Measurements from ENCODE around the gene DDIT4. TPM values are rescaled to one million over a fixed set of nuclear protein-coding genes. Genes with fewer than 3 reads are reported as not detected.

Gene DDIT4
- total and polyA plus RNA-seq, 9 of the 15 experiments (the other 6 are each of a cell fraction or from before 2014, with no cell fraction given): 8.2 to 675 (median 159) TPM

GRCh38 chr10:72272689-72273409, 875 bp upstream of the DDIT4 start (continued):
- TF ChIP-seq GTF2E2 (tag; IDR thresholded peaks at IDR 0.05): peak; percentile 74; the same call in 1 of the 2 replicates
- peak; percentile 95 for TF ChIP-seq TFAP4 (CRISPR knock-in tag; IDR thresholded peaks at IDR 0.05; ENCODE audit: borderline replicate concordance)
- no peak for TF ChIP-seq ZNF318 (IDR thresholded peaks at IDR 0.05; ENCODE audit: borderline replicate concordance in 1 of 2, low read depth in 1 of 2)
- TF ChIP-seq HNRNPH1 (optimal IDR thresholded peaks at IDR 0.05; ENCODE audit: low read depth, low read length): no peak
- TF ChIP-seq ZFP91 (CRISPR knock-in tag; IDR thresholded peaks at IDR 0.05): peak; percentile 62; the same call in 1 of the 2 replicates
- peak; percentile 4; the same call in 1 of the 2 replicates for TF ChIP-seq ZNF384 (IDR thresholded peaks at IDR 0.05; ENCODE audit: low read depth, low read length)
- TF ChIP-seq MAZ (CRISPR knock-in tag; conservative IDR thresholded peaks at IDR 0.05 in 1 of 2, IDR thresholded peaks at IDR 0.05 in 1 of 2): peak; percentile 87 to 97
- no peak for TF ChIP-seq ZNF224 (CRISPR knock-in tag; IDR thresholded peaks at IDR 0.05)
- TF ChIP-seq ZNF133 (CRISPR knock-in tag; IDR thresholded peaks at IDR 0.05): 0 out of 2 replicates have a peak, but pooled peaks have one; percentile 25
- TF ChIP-seq CBX5 (IDR thresholded peaks at IDR 0.05; ENCODE audit: borderline replicate concordance, low read depth): no peak
- TF ChIP-seq E2F3 (CRISPR knock-in tag; IDR thresholded peaks at IDR 0.05): no peak
- no peak for TF ChIP-seq MBD1 (CRISPR knock-in tag; IDR thresholded peaks at IDR 0.05)
- peak in 1 of 2 experiments; percentile 84; a peak in 2 of 4 replicates for TF ChIP-seq SRF (CRISPR knock-in tag; IDR thresholded peaks at IDR 0.05)
